HG02938 (cell line): ENCODE results near the gene VSX2.
"Not testable (repeated sequence)": the region's sequence is repeated elsewhere in the genome, so short reads cannot be mapped to it uniquely, and the experiment has no call there.

Source experiments
- ATAC-seq: cut with Tn5 transposase; IDR thresholded peaks from one replicate; pipeline ENCODE4 v1.9.1; 2021; ENCODE audit warnings: mild to moderate bottlenecking, moderate library complexity; ENCODE audit not compliant: unreplicated experiment

Gene VSX2

GRCh38 chr14:74258764-74259035 is 19.5 kb downstream of the VSX2 start:
- ATAC-seq: no peak

DNA sequence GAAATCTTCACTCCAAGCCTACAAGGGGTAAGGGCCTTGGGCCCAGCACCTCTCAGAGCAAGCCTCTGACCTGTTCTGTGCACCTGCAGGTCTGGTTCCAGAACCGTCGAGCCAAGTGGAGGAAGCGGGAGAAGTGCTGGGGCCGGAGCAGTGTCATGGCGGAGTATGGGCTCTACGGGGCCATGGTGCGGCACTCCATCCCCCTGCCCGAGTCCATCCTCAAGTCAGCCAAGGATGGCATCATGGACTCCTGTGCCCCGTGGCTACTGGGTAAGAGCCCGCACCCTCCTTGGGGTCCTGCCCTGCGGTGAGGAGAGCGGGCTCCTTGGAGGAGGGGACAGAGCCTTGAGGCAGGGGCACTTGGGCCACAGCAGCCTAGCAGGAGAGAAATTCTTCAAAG is 20.3 kb downstream of the VSX2 start:
- ATAC-seq: no peak

- ATAC-seq: no peak
Measured at GRCh38 chr14:74260525-74261233, 21.4 kb downstream of the VSX2 start.

DNA sequence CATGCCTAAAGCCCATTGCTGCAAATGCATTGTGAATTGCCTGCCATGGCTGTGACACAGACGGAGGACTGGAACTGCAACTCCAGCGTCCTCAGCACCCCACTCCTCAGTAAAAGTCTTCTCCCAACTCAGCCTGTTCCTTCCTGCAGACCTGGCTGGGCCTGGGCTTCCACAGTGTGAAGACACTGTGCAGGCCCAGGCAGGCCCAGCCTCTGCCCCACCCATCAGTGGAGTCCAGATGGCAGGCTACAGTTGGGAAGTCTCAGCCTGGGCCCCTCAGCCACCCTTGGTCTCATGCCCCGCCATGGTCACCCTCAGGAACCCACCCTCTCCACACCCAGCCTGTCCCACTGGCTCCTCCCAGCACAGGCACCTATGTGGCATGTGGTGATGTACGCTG is 22.0 kb downstream of the VSX2 start:
- no peak for ATAC-seq

GRCh38 chr14:74262076-74262475 is 22.8 kb downstream of the VSX2 start:
- ATAC-seq: no peak

- ATAC-seq: no peak
Measured at GRCh38 chr14:74263181-74263580, 23.9 kb downstream of the VSX2 start.

DNA sequence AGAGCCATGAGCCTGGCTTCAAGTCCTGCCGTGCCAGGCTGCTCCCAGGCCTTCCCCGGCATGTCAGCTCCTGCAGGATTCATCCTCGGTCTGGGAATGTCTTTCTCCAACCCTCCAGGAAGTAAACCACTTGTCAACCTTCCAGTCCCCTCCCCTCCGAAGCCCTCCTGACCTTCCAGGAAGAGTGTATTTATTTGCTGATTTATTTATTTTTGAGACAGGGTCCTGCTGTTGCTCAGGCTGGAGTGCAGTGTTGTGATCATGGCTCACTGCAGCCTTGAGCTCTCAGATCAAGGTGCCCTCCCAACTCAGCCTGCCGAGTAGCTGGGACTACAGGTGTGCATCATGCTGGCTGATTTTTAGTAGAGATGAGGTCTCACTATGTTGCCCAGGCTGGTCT is 24.7 kb downstream of the VSX2 start:
- ATAC-seq: no peak

DNA sequence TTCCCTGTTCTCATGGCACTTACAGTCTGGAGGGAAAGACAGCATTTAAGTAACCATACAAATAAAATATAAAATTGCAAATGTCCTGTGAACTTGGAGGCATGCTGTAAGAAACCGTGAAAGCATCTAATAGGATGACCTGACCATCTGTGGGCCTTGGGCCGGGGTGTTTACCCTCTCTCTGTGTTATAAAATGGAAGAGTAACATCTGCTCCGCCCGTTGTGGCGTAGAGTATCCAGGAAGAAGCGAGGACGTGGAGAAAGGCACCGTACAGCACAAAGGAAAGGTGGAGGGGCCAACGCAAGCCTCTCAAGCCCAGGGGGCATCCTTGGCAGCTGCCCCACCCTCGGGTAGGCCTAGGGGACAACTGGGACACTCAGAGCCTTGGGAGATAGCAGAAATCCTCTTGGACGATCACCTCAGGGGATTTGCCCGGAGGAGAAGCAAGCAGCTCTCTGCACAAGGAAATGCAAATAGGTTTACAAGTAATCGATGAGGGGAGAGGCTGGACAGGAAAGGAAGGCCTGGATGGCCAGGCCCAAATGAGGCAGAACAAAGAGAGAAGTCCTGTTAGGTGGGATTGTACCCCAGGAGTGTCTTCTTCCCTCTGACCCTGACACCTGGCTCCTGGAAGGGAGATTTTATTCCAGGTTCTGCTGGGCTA is 26.2 kb downstream of the VSX2 start:
- ATAC-seq: no peak

DNA sequence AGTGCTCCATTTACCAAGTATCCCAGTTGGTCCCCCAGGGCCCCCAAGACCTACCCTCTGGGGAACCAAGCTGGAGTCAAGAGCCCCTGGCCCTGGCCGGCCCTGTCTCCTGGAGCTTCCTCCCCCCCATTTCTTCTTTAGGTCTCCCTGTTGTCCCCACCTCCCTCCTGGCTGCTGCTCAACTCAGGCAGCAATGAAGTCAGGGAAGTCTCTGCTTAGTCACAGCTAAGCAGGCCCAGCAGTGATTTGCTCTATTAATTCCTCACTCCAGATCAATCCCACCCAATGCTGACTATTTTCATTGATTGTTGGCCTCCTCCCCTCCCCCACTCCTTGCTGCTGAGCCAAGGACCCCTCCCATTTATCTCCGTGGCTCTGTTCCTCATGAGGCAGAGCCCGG is 28.3 kb downstream of the VSX2 start:
- no peak for ATAC-seq

DNA sequence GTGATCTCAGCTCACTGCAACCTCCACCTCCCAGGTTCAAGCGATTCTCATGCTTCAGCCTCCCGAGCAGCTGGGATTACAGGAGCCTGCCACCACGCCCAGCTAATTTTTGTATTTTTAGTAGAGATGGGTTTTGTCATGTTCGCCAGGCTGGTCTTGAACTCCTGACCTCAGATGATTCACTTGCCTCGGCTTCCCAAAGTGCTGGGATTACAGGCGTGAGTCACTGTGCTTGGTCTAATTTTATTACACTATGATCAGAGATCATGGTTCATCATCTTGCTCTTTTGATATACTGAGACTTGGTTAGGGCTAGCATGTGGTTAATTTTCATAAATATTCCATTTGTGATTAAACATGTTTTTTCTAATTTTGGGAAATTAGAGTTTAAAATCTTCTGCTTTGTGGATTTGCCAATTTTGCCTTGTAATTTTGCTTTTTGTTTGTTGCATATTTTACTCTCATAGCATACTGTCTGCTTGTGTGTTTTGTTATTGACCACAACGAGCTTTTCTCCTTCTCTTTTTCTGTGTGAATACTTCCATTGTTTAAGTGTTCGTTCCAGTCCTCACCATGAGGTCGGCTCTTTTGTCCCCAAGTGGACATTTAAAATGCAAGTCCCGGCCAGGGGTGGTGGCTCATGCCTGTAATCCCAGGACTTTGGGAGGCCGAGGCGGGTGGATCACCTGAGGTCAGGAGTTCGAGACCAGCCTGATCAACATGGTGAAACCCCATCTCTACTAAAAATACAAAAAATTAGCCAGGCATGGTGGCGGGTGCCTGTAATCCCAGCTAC is 31.3 kb downstream of the VSX2 start:
- ATAC-seq: not testable (repeated sequence)

DNA sequence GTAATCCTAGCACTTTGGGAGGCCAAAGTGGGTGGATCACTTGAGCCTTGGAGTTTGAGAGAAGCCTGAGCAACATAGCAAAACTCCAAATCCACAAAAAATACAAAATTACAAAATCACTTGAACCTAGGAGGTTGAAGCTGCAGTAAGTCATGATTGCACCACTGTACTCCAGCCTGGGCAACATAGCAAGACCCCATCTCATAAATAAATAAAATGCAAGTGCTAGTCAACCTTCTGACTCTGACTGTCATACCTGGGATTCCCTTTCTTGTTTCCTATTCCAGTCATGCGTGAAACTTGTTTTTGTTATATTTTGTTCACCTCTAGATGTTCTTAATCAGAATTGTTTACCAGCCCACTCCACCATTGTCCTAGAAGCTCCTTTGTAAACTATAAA is 32.1 kb downstream of the VSX2 start:
- no peak for ATAC-seq

DNA sequence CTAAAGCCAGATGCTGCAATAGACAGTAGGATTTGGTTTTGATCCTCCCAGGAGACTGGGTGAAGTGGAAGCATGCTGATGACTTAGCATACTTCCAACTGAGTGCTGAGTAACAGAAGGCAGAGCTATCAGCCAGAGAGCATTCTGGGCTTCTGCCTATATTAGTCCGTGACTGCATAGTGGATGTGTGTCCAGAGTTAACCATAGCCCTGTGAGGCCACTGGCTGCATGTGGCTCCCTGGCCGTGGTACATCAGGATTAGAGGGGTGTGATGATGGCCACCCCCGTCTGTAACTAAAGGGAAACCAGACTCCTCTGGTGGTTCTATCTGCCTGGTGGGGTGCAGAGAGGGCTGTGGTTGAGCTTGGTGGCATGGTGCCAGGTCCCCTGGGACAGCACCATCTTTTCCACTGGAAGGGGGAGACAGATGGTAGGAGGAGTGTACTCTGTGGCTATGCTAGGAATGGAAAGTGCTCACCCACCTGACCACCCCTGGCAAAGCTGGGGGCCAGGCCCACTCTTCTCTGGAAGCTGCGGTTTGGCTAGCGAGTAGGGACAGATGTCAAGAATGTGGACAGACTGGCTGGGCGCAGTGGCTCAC is 36.1 kb downstream of the VSX2 start:
- ATAC-seq: no peak

GRCh38 chr14:74278080-74278479 is 38.8 kb downstream of the VSX2 start:
- no peak for ATAC-seq

DNA sequence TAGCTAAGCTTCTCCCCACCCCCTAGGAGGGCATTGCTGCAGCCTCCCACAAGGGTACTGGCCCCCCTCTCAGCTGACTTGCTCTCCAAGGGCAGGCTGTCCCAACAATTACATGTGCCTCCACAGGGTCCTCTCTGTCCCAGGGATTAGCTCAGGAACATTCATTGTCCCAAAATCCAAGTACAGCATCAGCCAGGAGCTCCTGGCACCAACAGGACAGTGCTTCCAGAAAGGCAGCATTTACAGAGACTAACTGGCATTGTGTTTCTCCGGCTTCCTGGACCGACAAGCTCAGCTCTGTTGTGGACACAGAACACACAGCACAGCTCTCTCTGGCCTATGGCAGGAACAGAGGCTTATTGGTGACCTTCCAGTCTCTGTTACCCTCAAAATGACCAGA is 41.8 kb downstream of the VSX2 start:
- ATAC-seq: no peak

DNA sequence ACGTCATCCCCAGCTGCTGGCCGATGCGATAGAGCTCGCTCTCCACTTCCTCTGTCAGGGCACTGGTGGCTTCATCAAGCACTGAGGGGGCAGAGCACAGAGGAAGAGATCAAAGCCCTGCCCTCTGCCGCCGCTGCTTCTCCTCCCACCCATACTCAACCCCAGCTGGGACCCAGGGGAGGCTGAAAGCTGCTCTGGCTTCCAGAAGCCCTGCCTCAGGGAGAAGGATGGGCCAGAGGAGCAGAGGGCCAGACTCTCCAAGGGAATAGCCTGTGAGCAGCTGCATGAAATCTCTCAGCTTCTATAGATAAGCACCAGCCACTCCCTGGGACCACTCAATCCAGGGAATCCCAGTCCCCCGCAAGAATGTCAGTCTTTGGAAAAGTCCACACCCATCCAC is 47.5 kb downstream of the VSX2 start:
- no peak for ATAC-seq

GRCh38 chr14:74289801-74290200 is 50.6 kb downstream of the VSX2 start:
- ATAC-seq: no peak

DNA sequence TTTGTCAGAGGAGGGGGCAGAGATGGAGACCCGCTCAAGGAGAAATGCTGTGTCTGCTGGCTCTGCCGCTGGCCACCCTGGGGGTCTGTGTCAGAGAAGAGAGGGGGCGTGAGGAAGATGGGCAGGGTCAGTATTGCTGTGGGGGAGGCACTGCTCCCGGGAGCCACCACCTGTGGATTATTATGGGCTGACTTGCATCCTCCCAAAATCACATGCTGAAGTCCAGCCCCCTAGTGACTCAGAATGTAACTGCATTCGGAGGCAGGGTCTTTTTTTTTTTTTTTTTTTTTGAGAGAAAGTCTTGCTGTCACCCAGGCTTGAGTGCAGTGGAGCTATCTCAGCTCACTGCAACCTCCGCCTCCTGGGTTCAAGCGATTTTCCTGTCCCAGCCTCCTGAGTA is 51.2 kb downstream of the VSX2 start:
- no peak for ATAC-seq

- ATAC-seq: no peak
Measured at GRCh38 chr14:74292061-74292460, 52.8 kb downstream of the VSX2 start.

DNA sequence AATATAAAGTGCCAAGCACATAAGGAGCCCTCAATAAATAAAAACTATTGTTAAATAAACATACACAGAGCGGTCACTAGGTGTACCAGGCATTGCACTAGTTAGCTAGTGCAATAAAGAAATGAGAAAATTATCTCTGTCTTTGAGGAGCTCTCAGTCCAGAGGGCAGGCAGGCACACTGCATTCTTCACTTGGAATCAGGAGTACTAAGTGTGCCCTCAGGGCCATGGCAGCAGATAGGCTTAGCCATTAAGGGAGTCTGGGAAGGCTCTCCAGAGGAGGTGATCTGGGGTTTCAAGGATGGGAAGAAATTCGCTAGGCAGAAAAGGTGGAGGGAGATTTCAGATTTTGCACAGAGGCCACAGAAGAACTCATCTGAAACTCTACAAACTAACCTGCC is 54.4 kb downstream of the VSX2 start:
- ATAC-seq: no peak

DNA sequence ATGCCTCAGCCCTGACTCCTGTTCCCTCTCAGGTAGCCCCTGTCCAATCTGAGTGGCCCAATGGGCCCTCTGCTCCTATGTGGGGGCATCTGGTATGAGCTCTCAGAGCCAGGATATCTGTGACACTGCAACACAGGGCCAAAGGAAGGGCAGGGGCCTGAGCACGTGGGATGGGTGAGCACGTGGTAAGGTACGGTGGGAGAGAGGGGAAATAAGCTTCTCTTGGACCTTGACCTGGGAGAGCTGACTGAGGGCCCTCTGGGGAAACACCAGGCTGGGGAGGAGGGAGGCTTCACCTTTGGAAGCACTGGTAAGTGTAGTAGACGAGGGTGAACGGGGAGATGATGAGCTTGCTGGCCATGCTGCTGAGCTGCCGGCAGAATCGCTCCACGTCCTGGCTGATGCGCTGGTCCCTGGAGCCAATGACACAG is 56.8 kb downstream of the VSX2 start:
- ATAC-seq: no peak

GRCh38 chr14:74297986-74298385 is 58.7 kb downstream of the VSX2 start:
- ATAC-seq: no peak

DNA sequence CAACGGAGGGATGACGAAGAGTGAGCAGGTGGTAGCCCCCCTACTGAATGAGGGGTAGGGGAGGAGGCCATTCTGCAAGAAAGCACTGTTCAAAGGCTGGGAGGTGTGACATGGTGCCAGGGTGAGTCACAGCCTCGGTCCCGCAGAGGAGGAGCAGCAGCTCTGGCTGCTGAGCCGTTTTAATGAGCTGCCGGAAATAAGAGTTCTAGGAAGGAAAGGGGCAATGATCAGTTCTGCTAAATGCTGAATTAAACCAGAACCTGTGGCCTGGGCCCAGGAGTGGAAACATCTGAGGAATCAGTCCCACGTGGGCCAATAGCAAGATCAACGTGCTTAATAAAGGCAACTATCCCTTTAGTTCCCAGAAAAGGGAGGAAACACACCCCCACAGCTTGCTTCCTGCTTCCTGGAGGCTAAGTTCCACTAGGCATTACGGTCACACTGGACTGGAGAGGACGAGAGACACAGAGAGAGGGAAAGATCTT is 59.9 kb downstream of the VSX2 start:
- no peak for ATAC-seq
